ENCODE measurements around the gene FAM131C. TPM values are rescaled to one million over a fixed set of nuclear protein-coding genes. Genes with fewer than 3 reads are reported as not detected.

The FAM131C gene
- total and polyA plus RNA-seq, 2 experiments from 2014 or later, result 0.71 to 1.3 TPM

- H3F3A ChIP-seq (replicated peaks; ENCODE audit: low read depth), result 0 out of 2 replicates have a peak, but pooled peaks cover 5% of the 10 kb centered on the region
- no peak overlapping the region; the same call in 1 of the 2 replicates for H3K27ac Mint-ChIP-seq
- no peaks in the 10 kb centered on the region for H3K9me3 Mint-ChIP-seq
- 0 out of 2 replicates have a peak, but pooled peaks cover 3% of the 10 kb centered on the region for H4K20me1 ChIP-seq (replicated peaks; ENCODE audit: insufficient read depth)
- no peak overlapping the region for H2AFZ ChIP-seq
- peaks cover 7% of the 10 kb centered on the region; the same call in 1 of the 2 replicates for H3K36me3 ChIP-seq (ENCODE audit: insufficient read depth)
- ATAC-seq (peak; percentile 15; the same call in 2 of the 3 replicates), DNase-seq (ENCODE audit: low spot score) (no peak)
- H3K4me1 Mint-ChIP-seq, result peaks cover 50% of the 10 kb centered on the region
- H3K4me1 ChIP-seq (ENCODE audit: insufficient read depth), result peaks cover 28% of the 10 kb centered on the region; the same call in 1 of the 2 replicates
- no peaks in the 10 kb centered on the region for H3K79me2 ChIP-seq (replicated peaks; ENCODE audit: insufficient read depth)
- TF ChIP-seq NANOG (IDR thresholded peaks at IDR 0.05; ENCODE audit: borderline replicate concordance), result no peak
- TF ChIP-seq JUNB (IDR thresholded peaks at IDR 0.05; ENCODE audit: unreplicated experiment), result no peak
- no peak for TF ChIP-seq ZNF114 (CRISPR knock-in tag; IDR thresholded peaks at IDR 0.05)
- TF ChIP-seq EZH2phosphoT487 (IDR thresholded peaks at IDR 0.05; ENCODE audit: unreplicated experiment), result no peak
- TF ChIP-seq ZNF462 (CRISPR knock-in tag; IDR thresholded peaks at IDR 0.05), result no peak
- TF ChIP-seq CREB1 (CRISPR knock-in tag; IDR thresholded peaks at IDR 0.05; ENCODE audit: low read depth), result no peak
- H3K4me3 Mint-ChIP-seq, result no peak overlapping the region; the same call in 2 of the 3 replicates
- peaks cover 36% of the 10 kb centered on the region for H3K36me3 Mint-ChIP-seq (ENCODE audit: low read depth)
- H3K27ac ChIP-seq (ENCODE audit: low read depth), result peak overlapping the region; percentile 59; the same call in 1 of the 2 replicates
- H3K4me3 ChIP-seq, result no peak overlapping the region
- H3K27me3 ChIP-seq (ENCODE audit: insufficient read depth), result no peaks in the 10 kb centered on the region
- H3K9me2 ChIP-seq (ENCODE audit: insufficient read depth), result no peaks in the 10 kb centered on the region
- peaks cover 7% of the 10 kb centered on the region for H3K27me3 Mint-ChIP-seq (ENCODE audit: insufficient read depth, low read depth, poor library complexity)
- no peak overlapping the region; the same call in 1 of the 2 replicates for H3K4me2 ChIP-seq
Observed at GRCh38 chr1:16122350-16122881, 49.0 kb upstream of the FAM131C start.

Measured in GM23338 (cell line).